ENCODE results near the gene IGFBP3. TPM values are rescaled to one million over a fixed set of nuclear protein-coding genes. Genes with fewer than 3 reads are reported as not detected.

IGFBP3 gene
- total RNA-seq, 2 experiments from 2014 or later = 7.8 to 12.5 TPM

DNA sequence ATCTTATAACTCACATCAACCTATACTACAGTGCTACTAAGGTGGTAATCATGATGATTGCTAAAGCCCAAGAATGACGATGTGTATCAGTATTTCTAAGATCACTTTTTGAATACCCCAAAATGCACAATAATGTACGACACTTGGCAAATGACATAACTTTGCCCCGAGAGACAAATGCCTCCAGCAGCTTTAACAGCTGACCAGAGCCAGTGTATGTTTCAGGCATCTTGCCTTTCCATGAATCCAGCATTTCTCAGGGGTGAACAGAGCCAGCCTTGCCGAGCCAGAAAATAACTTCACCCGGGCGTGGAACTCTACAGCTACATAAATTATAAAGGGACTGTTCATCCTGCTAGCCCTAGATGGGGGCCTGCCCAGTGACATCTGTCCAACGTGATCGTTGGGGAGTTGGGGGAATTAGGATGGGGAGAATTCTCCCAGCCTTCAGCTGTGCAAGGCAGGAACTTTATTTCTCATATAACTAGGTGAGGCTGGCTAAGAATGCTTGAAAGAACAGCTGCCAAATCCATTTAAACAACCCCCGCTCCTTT lies 1.8 kb downstream of the IGFBP3 start:
- Mint-ChIP-seq H3K36me3 (no peaks in the 10 kb centered on the region), H3K27me3 (peaks cover 43% of the 10 kb centered on the region), H3K4me3 (no peak overlapping the region), H3K9me3 (no peaks in the 10 kb centered on the region), H3K27ac (no peak overlapping the region), H3K4me1 (peaks cover 26% of the 10 kb centered on the region)
- no peak for DNase-seq
- POLR2A ChIA-PET = no interaction called here
- ATAC-seq (ENCODE audit: low read depth) = no peak

DNA sequence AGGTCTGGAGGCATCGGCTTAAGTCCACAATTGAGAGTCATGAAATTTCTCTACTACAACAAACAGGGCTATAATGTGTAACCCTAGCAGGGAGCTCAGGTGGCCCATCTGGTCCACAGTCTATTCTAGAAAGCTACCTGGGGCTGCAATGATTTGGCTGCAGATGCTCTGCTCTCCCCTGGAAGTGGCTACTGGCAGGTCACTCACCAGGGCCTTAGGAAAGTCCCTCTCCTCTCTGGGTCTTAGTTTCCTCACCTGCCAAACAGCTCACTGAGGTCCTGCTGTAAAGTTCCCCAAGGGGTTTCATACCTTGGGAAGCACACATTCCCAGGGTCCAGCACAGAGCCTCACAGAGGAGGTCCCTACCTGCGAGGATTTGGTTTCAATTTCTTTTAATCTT lies 2.5 kb downstream of the IGFBP3 start:
- Mint-ChIP-seq H3K36me3 (no peaks in the 10 kb centered on the region), H3K4me3 (no peak overlapping the region), H3K4me1 (peaks cover 26% of the 10 kb centered on the region), H3K27me3 (peaks cover 43% of the 10 kb centered on the region), H3K9me3 (no peaks in the 10 kb centered on the region), H3K27ac (no peak overlapping the region)
- ATAC-seq (ENCODE audit: low read depth) = no peak
- DNase-seq = no peak
- POLR2A ChIA-PET = no interaction called here

DNA sequence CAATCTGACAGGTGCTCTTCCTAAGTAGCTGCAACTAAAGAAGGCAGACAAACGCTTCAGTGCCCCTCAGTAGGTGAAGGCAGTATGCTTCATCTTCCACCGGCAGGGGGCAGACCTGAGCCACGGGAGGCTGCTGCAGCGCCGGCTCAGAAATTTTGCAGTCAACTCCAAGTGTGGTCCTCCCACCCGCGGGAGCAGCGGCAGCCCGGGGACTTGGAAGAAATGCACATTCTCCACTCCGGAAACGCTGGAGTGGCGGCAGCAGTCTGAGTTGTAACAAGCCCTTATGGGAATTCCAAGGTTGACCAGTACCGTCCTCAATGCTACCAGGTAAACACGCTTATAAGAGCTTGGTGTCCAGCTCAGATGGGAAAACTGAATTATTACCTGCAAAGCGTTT lies 3.4 kb downstream of the IGFBP3 start:
- Mint-ChIP-seq H3K27ac (no peak overlapping the region), H3K27me3 (peaks cover 39% of the 10 kb centered on the region), H3K36me3 (no peaks in the 10 kb centered on the region), H3K4me1 (peaks cover 19% of the 10 kb centered on the region), H3K9me3 (no peaks in the 10 kb centered on the region), H3K4me3 (no peak overlapping the region)
- ATAC-seq (ENCODE audit: low read depth) (peak; percentile 36), DNase-seq (peak; percentile 87)
- POLR2A ChIA-PET = no interaction called here

DNA sequence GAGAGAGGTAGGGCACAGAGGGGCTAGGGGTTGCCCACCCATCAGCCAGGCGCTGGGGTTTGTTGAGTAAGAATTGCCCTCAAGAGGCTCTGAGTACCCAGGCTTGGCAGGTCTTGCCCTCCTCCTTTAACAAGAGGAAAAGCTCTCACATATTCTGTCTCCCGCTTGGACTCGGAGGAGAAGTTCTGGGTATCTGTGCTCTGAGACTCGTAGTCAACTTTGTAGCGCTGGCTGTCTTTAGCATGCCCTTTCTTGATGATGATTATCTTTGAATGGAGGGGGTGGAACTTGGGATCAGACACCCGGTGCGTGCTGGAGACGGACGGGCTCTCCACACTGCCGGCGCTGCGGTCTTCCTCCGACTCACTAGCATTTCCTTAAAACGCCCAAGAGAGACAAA lies 4.0 kb downstream of the IGFBP3 start:
- Mint-ChIP-seq H3K27ac (no peak overlapping the region), H3K4me1 (peaks cover 13% of the 10 kb centered on the region), H3K9me3 (no peaks in the 10 kb centered on the region), H3K36me3 (no peaks in the 10 kb centered on the region), H3K4me3 (no peak overlapping the region), H3K27me3 (peaks cover 34% of the 10 kb centered on the region)
- no peak for ATAC-seq (ENCODE audit: low read depth)
- DNase-seq = no peak
- POLR2A ChIA-PET = no interaction called here

DNA sequence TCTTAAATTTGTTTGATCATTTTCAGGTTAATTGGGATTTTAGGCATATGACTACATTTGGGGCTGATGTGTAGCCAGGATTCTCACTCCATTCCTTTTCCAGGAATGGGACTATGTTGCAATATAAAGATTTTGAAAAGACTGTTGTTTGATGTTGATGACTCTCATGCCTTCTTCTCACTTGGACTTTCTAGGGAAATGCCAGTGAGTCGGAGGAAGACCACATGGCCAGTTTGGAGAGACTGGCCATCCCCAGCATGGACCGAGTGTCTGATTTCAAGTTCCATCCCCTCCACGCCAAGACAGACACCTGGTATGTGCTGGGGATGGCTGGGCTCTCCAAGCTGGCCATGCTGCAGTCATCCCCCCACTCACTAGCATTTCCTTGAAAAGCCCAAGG lies 5.5 kb downstream of the IGFBP3 start:
- no peaks in the 10 kb centered on the region for H3K9me3 Mint-ChIP-seq
- peaks cover 32% of the 10 kb centered on the region for H3K27me3 Mint-ChIP-seq
- POLR2A ChIA-PET = no interaction called here
- H3K4me1 Mint-ChIP-seq = peaks cover 9% of the 10 kb centered on the region
- H3K4me3 Mint-ChIP-seq = no peak overlapping the region
- DNase-seq (no peak), ATAC-seq (ENCODE audit: low read depth) (no peak)
- no peak overlapping the region for H3K27ac Mint-ChIP-seq
- H3K36me3 Mint-ChIP-seq = no peaks in the 10 kb centered on the region

DNA sequence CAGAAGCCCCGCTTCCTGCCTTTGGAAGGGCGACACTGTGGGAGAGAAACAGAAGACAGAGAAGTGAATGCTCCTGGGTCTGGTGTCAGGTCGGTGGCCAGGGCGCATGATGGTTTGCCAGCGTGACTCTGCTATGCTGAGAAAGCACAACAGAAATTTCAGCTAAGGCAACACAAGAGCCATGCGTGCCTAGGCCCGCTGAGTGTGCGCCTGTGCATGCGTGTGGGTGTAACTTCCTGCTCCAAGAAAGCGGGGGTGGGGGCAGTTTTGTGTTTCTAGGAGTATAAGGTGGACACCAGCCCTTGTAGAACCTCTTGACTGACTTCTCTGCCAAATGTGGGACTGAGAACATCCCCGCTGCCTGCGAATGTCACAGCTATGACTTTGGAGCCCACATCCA lies 6.2 kb downstream of the IGFBP3 start:
- no peak overlapping the region for H3K4me3 Mint-ChIP-seq
- no peaks in the 10 kb centered on the region for H3K9me3 Mint-ChIP-seq
- DNase-seq (no peak), ATAC-seq (ENCODE audit: low read depth) (no peak)
- H3K36me3 Mint-ChIP-seq = no peaks in the 10 kb centered on the region
- POLR2A ChIA-PET = no interaction called here
- H3K4me1 Mint-ChIP-seq = peaks cover 4% of the 10 kb centered on the region
- no peak overlapping the region for H3K27ac Mint-ChIP-seq
- H3K27me3 Mint-ChIP-seq = peaks cover 30% of the 10 kb centered on the region

DNA sequence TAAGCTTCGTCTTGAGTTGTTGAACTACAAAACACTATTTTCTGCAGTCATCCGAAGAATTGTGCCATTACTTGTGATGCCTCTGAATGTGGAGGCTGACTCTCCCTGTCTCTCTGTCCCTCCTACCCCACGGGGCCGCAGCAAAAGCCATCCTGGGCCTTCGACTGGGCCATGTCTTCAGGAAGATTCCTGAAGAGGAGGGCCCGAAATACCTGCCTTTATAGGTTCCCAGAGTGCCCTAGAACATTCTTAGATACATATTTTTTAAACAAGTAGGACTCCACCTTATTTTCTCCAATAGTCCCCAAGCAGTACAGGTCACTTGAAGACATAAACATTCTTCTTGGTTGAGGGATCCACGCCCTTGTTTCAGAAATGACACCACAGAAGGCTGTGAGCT lies 8.1 kb downstream of the IGFBP3 start:
- H3K4me1 Mint-ChIP-seq = peaks cover 2% of the 10 kb centered on the region
- no peak overlapping the region for H3K27ac Mint-ChIP-seq
- H3K36me3 Mint-ChIP-seq = no peaks in the 10 kb centered on the region
- ATAC-seq (ENCODE audit: low read depth) = no peak
- H3K9me3 Mint-ChIP-seq = no peaks in the 10 kb centered on the region
- no peak overlapping the region for H3K4me3 Mint-ChIP-seq
- peaks cover 15% of the 10 kb centered on the region for H3K27me3 Mint-ChIP-seq
- POLR2A ChIA-PET = no interaction called here
- DNase-seq = no peak

DNA sequence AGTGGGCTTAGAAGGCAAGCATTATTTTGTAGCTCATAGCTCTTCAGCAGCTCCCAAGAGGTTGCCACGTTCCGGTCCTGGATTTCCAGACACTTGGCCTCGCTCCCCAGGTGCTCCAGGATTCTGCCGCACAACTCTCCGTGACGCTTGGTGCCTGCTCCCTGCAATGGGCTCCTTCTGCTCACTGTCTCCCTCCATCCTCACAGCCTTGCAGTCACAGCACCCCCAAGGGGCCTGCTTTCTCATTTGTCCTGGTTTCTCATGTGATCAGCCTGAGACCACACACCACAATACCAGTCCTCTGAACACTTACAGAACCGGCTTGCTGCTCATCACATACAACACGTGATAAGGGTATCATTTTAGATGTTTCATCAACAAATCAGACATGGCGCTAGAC lies 9.8 kb downstream of the IGFBP3 start:
- ATAC-seq (ENCODE audit: low read depth) = no peak
- POLR2A ChIA-PET = no interaction called here

DNA sequence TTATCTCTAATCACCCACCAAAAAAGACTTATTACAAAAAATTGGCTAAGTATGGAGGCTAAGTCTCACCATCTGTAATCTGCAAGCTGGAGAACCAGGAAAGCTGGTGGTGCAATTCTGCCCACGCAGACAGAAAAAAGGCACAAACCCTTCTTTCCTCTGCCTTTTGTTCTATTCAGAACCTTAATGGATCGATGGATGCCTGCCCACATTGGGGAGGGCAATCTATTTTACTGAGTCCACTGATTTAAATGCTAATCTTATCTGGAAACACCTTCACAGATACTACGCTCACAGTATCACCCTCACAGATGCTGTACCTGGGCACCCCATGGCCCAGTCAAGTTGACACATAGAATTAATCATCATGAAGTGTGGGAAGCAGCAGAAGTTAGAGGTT lies 10.2 kb downstream of the IGFBP3 start:
- H3K4me1 Mint-ChIP-seq = peaks cover 2% of the 10 kb centered on the region
- ATAC-seq (ENCODE audit: low read depth) (no peak), DNase-seq (no peak)
- no peak overlapping the region for H3K4me3 Mint-ChIP-seq
- H3K9me3 Mint-ChIP-seq = no peaks in the 10 kb centered on the region
- POLR2A ChIA-PET = no interaction called here
- no peak overlapping the region for H3K27ac Mint-ChIP-seq
- no peaks in the 10 kb centered on the region for H3K36me3 Mint-ChIP-seq
- H3K27me3 Mint-ChIP-seq = peaks cover 11% of the 10 kb centered on the region

More for the DNA sequence above, 9.8 kb downstream of the IGFBP3 start:
- Mint-ChIP-seq H3K27me3 (peaks cover 11% of the 10 kb centered on the region), H3K9me3 (no peaks in the 10 kb centered on the region), H3K36me3 (no peaks in the 10 kb centered on the region), H3K4me3 (no peak overlapping the region), H3K27ac (no peak overlapping the region), H3K4me1 (peaks cover 2% of the 10 kb centered on the region)
- no peak for DNase-seq

DNA sequence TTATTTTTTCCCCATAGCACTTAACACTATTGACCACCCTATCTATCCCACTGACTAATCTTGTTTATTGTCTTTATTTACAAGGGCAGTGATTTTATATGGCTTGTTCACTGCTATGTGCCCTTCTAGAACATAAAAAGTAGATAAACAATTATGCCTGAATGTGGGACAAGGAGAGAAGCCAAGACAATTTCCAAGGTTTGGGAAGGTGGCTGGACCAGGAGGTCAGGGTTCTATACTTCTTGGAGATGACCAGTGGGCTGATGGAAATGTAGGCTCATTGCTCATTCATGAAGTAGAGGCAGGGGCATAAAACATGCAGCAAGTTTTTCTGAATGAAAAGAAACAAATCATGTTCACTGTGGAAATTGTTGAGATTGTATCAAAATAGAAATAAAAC lies 11.5 kb downstream of the IGFBP3 start:
- no peaks in the 10 kb centered on the region for H3K36me3 Mint-ChIP-seq
- H3K4me3 Mint-ChIP-seq = no peak overlapping the region
- DNase-seq (no peak), ATAC-seq (ENCODE audit: low read depth) (no peak)
- POLR2A ChIA-PET = no interaction called here
- H3K27ac Mint-ChIP-seq = no peak overlapping the region
- no peaks in the 10 kb centered on the region for H3K4me1 Mint-ChIP-seq
- no peaks in the 10 kb centered on the region for H3K9me3 Mint-ChIP-seq
- H3K27me3 Mint-ChIP-seq = peaks cover 9% of the 10 kb centered on the region

DNA sequence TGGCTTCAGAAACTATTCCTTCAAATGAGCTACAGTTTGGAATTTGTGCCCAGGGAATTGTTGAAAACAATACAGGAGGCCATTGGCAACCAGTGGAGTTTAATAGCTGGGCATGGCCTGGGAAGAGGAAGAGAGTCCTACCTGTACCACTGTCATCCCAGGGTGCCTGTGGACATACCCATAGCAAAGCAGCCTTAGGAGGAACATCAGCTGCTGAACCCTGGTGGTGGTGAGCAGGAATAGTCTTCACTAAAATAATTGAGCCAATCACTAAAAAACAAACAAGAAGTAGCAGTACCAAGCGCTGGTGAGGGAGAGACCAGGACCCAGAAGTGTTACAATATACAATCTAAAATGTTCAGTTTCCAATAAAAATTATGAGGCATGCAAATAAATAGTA lies 18.3 kb downstream of the IGFBP3 start:
- H3K27ac Mint-ChIP-seq = no peak overlapping the region
- H3K4me1 Mint-ChIP-seq = no peaks in the 10 kb centered on the region
- ATAC-seq (ENCODE audit: low read depth) = no peak
- no peaks in the 10 kb centered on the region for H3K36me3 Mint-ChIP-seq
- no peak overlapping the region for H3K4me3 Mint-ChIP-seq
- peaks cover 2% of the 10 kb centered on the region for H3K9me3 Mint-ChIP-seq
- POLR2A ChIA-PET = no interaction called here
- no peak for DNase-seq
- H3K27me3 Mint-ChIP-seq = peaks cover 15% of the 10 kb centered on the region

DNA sequence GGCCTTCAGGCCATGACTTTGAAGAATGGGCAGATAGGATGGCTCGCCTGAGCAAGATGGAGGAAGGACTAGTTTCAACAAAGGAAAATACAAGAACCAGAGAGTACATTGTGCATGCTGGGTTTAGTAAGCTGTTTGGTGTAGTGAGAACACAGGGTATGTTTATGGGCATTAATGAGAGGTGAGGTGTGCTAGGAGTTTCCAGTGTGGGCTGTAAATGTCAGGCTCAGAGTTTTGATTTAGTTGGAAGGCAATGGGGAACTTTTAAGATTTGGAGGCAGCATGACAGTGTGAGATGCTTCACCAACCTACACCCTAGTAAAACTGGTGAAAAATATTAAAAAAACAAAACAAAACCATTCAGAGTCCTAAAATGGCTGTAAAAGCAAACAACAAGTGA lies 19.5 kb downstream of the IGFBP3 start:
- H3K4me3 Mint-ChIP-seq = no peak overlapping the region
- peaks cover 2% of the 10 kb centered on the region for H3K9me3 Mint-ChIP-seq
- H3K27me3 Mint-ChIP-seq = peaks cover 19% of the 10 kb centered on the region
- DNase-seq (no peak), ATAC-seq (ENCODE audit: low read depth) (no peak)
- no peaks in the 10 kb centered on the region for H3K4me1 Mint-ChIP-seq
- no peaks in the 10 kb centered on the region for H3K36me3 Mint-ChIP-seq
- H3K27ac Mint-ChIP-seq = no peak overlapping the region
- POLR2A ChIA-PET = no interaction called here

DNA sequence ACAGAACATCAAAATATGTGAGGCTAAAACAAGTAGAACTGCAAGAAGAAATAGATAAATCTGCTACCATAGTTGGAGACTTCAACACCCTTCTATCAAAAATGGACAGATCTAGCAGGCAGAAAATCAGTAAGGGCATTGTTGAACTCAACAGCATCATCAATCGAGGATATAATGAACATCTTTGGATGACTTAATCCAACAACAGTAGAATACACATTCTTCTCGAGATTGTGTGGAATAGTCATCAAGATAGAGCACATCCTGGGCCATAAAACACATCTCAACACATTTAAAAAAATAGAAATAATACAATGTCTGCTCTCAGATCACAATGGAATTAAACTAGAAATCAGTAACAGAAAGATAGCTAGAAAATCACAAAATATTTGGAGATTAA lies 22.9 kb downstream of the IGFBP3 start:
- DNase-seq = no peak
- no peaks in the 10 kb centered on the region for H3K4me1 Mint-ChIP-seq
- peaks cover 28% of the 10 kb centered on the region for H3K27me3 Mint-ChIP-seq
- ATAC-seq (ENCODE audit: low read depth) = no peak
- no peak overlapping the region for H3K27ac Mint-ChIP-seq
- H3K4me3 Mint-ChIP-seq = no peak overlapping the region
- H3K9me3 Mint-ChIP-seq = peaks cover 2% of the 10 kb centered on the region
- no peaks in the 10 kb centered on the region for H3K36me3 Mint-ChIP-seq
- POLR2A ChIA-PET = no interaction called here

DNA sequence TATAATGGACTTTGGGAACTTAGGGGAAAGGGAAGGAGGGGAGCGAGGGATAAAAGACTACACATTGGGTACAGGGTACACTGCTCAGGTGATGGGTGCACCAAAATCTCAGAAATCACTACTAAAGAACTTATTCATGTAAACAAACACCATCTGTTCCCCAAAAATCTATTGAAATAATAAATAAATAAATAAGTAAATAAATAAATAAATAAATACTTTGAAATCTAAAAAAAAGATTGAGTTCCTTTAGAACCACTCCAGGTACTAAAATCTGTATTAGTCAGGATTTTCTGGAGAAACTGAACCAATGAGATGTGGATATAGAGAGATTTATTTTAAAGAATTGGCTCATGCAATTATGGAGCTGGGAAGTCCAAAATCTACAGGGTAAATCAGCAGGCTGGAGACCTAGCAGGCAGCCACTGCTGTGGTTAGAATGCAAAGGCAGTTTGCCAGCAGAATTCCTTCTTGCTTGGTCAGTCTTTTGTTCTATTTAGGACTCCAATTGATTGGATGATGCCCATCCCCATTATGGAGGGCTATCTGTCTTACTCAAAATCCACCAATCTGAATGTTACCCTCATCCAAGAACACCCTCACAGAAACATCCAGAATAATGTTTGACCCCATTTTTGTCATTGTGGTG lies 23.9 kb downstream of the IGFBP3 start:
- Mint-ChIP-seq H3K27ac (no peak overlapping the region), H3K9me3 (no peaks in the 10 kb centered on the region), H3K4me1 (no peaks in the 10 kb centered on the region), H3K4me3 (no peak overlapping the region), H3K27me3 (peaks cover 28% of the 10 kb centered on the region), H3K36me3 (no peaks in the 10 kb centered on the region)
- POLR2A ChIA-PET = no interaction called here
- ATAC-seq (ENCODE audit: low read depth) (no peak), DNase-seq (no peak)

DNA sequence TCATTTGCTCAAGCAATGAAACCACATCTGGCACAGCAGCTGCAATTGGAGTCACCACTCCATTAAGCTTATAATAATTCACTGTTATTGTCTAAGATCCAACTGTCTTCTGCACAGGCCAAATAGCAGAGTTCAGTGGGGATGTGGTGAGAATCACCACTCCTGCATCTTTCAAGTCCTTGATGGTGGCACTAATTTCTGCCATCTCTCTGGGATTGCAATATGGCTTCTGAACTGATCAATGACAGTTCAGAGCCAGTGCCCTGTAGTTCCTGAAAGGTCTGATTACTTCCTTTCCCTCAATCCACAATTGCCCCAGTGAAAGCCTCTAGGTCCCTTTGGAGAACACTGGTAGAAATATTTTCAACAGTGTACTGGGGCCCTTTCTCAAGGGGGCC lies 26.4 kb downstream of the IGFBP3 start:
- Mint-ChIP-seq H3K36me3 (no peaks in the 10 kb centered on the region), H3K27ac (no peak overlapping the region)
- ATAC-seq (ENCODE audit: low read depth) = no peak

More for the DNA sequence above, 26.4 kb downstream of the IGFBP3 start:
- POLR2A ChIA-PET = no interaction called here
- no peaks in the 10 kb centered on the region for H3K4me1 Mint-ChIP-seq
- H3K27me3 Mint-ChIP-seq = peaks cover 39% of the 10 kb centered on the region
- no peak overlapping the region for H3K4me3 Mint-ChIP-seq
- DNase-seq = no peak
- no peaks in the 10 kb centered on the region for H3K9me3 Mint-ChIP-seq

Measured in activated naive CD8-positive, alpha-beta T cell treated with anti-CD3 and anti-CD28 coated beads, Interleukin-2, amount 10 ng/mL, durations not matched to agents 7 days and 5 days (primary cell).